ENCODE results near the gene ASB14. TPM values are rescaled to one million over a fixed set of nuclear protein-coding genes. Genes with fewer than 3 reads are reported as not detected.
"Not testable (repeated sequence)": the region's sequence is repeated elsewhere in the genome, so short reads cannot be mapped to it uniquely, and the experiment has no call there.

Gene ASB14
- polyA plus RNA-seq, 3 donors = not detected

- Histone ChIP-seq H3K27ac (ENCODE audit: low read depth in 1 of 2, low read length in 2 of 2) (no peak overlapping the region), H3K9ac (ENCODE audit: insufficient read depth, low read length, poor library complexity, severe bottlenecking) (no peak overlapping the region), H3K79me2 (ENCODE audit: insufficient read depth, low read length) (no peaks in the 10 kb centered on the region), H4K20me1 (ENCODE audit: insufficient read depth, low read length) (no peaks in the 10 kb centered on the region), H3K4me1 (ENCODE audit: control insufficient read depth in 1 of 2, insufficient read depth in 2 of 2, low read length in 2 of 2) (no peaks in the 10 kb centered on the region), H3K9me3 (replicated peaks in 1 of 2; ENCODE audit: control insufficient read depth in 1 of 2, insufficient read depth in 1 of 2, low read length in 2 of 2) (peaks cover 0 to 6% of the 10 kb centered on the region in 2 donors), H3K27me3 (ENCODE audit: control insufficient read depth in 2 of 2, insufficient read depth in 2 of 2, low read length in 2 of 2) (no peaks in the 10 kb centered on the region), H3K4me2 (replicated peaks; ENCODE audit: extremely low read depth, low read length, poor library complexity, severe bottlenecking) (no peak overlapping the region), H2AFZ (ENCODE audit: insufficient read depth, low read depth, low read length, poor library complexity, severe bottlenecking) (no peak overlapping the region), H3K36me3 (replicated peaks in 1 of 2; ENCODE audit: control insufficient read depth in 1 of 2, insufficient read depth in 2 of 2, low read length in 2 of 2) (no peaks in the 10 kb centered on the region), H3K4me3 (replicated peaks in 1 of 3; ENCODE audit: low read depth in 2 of 3, low read length in 3 of 3) (no peak overlapping the region)
- intact Hi-C loops (cut with micrococcal nuclease) = no loop called here
- H3K27ac Mint-ChIP-seq = no peak overlapping the region
- H3K4me1 Mint-ChIP-seq = no peaks in the 10 kb centered on the region
- H3K4me3 Mint-ChIP-seq = no peak overlapping the region
- TF ChIP-seq CTCF (IDR thresholded peaks at IDR 0.05) = no peak
- H3K9me3 Mint-ChIP-seq = peaks cover 0 to 9% (median 5%) of the 10 kb centered on the region in 7 donors
- peaks cover 0 to 2% (median 0%) of the 10 kb centered on the region in 3 donors for H3K27me3 Mint-ChIP-seq (ENCODE audit: low read depth in 3 of 3)
- no peak for DNase-seq
- WGBS (ENCODE audit: insufficient coverage) = 100% methylated on average over 1 of the region's 3 CpGs
- H3K36me3 Mint-ChIP-seq = no peaks in the 10 kb centered on the region
Measured at GRCh38 chr3:57314204-57314603, 21.7 kb upstream of the ASB14 start.

- intact Hi-C loops (cut with micrococcal nuclease) = no loop called here
- Histone ChIP-seq H3K27me3 (ENCODE audit: control insufficient read depth in 2 of 2, insufficient read depth in 2 of 2, low read length in 2 of 2) (no peaks in the 10 kb centered on the region), H3K79me2 (ENCODE audit: insufficient read depth, low read length) (no peaks in the 10 kb centered on the region), H4K20me1 (ENCODE audit: insufficient read depth, low read length) (no peaks in the 10 kb centered on the region), H3K27ac (ENCODE audit: low read depth in 1 of 2, low read length in 2 of 2) (no peak overlapping the region), H3K9ac (ENCODE audit: insufficient read depth, low read length, poor library complexity, severe bottlenecking) (no peak overlapping the region), H3K4me1 (ENCODE audit: control insufficient read depth in 1 of 2, insufficient read depth in 2 of 2, low read length in 2 of 2) (no peaks in the 10 kb centered on the region), H3K4me2 (replicated peaks; ENCODE audit: extremely low read depth, low read length, poor library complexity, severe bottlenecking) (no peak overlapping the region), H2AFZ (ENCODE audit: insufficient read depth, low read depth, low read length, poor library complexity, severe bottlenecking) (no peak overlapping the region), H3K4me3 (replicated peaks in 1 of 3; ENCODE audit: low read depth in 2 of 3, low read length in 3 of 3) (no peak overlapping the region), H3K9me3 (replicated peaks in 1 of 2; ENCODE audit: control insufficient read depth in 1 of 2, insufficient read depth in 1 of 2, low read length in 2 of 2) (no peaks in the 10 kb centered on the region), H3K36me3 (replicated peaks in 1 of 2; ENCODE audit: control insufficient read depth in 1 of 2, insufficient read depth in 2 of 2, low read length in 2 of 2) (no peaks in the 10 kb centered on the region)
- H3K4me1 Mint-ChIP-seq = no peaks in the 10 kb centered on the region
- H3K36me3 Mint-ChIP-seq = no peaks in the 10 kb centered on the region
- H3K4me3 Mint-ChIP-seq = no peak overlapping the region
- no peak overlapping the region for H3K27ac Mint-ChIP-seq
- WGBS (ENCODE audit: insufficient coverage) = 0% methylated on average over 1 of the region's 3 CpGs
- TF ChIP-seq CTCF (IDR thresholded peaks at IDR 0.05) = no peak
- H3K9me3 Mint-ChIP-seq = peaks cover 0 to 2% (median 0%) of the 10 kb centered on the region in 7 donors
- no peaks in the 10 kb centered on the region for H3K27me3 Mint-ChIP-seq (ENCODE audit: low read depth in 3 of 3)
- DNase-seq = no peak
Measured at GRCh38 chr3:57309769-57310360, 17.4 kb upstream of the ASB14 start.

GRCh38 chr3:57303520-57303919, 11.0 kb upstream of the ASB14 start:
- H3K27ac ChIP-seq (ENCODE audit: low read depth in 1 of 2, low read length in 2 of 2); H4K20me1 ChIP-seq (ENCODE audit: insufficient read depth, low read length); H3K27ac Mint-ChIP-seq; H3K4me3 Mint-ChIP-seq; H3K4me1 ChIP-seq (ENCODE audit: control insufficient read depth in 1 of 2, insufficient read depth in 2 of 2, low read length in 2 of 2); H3K4me3 ChIP-seq (replicated peaks in 1 of 3; ENCODE audit: low read depth in 2 of 3, low read length in 3 of 3); H3K36me3 Mint-ChIP-seq; H3K4me1 Mint-ChIP-seq; H3K9ac ChIP-seq (ENCODE audit: insufficient read depth, low read length, poor library complexity, severe bottlenecking); H3K36me3 ChIP-seq (replicated peaks in 1 of 2; ENCODE audit: control insufficient read depth in 1 of 2, insufficient read depth in 2 of 2, low read length in 2 of 2); H3K27me3 Mint-ChIP-seq (ENCODE audit: low read depth in 3 of 3); H3K27me3 ChIP-seq (ENCODE audit: control insufficient read depth in 2 of 2, insufficient read depth in 2 of 2, low read length in 2 of 2); H3K79me2 ChIP-seq (ENCODE audit: insufficient read depth, low read length); DNase-seq; H3K9me3 ChIP-seq (replicated peaks in 1 of 2; ENCODE audit: control insufficient read depth in 1 of 2, insufficient read depth in 1 of 2, low read length in 2 of 2); intact Hi-C loops (cut with micrococcal nuclease); H2AFZ ChIP-seq (ENCODE audit: insufficient read depth, low read depth, low read length, poor library complexity, severe bottlenecking); H3K9me3 Mint-ChIP-seq; H3K4me2 ChIP-seq (replicated peaks; ENCODE audit: extremely low read depth, low read length, poor library complexity, severe bottlenecking): not testable (repeated sequence)
- WGBS (ENCODE audit: insufficient coverage) = 100% methylated on average over 6 of the region's 7 CpGs
